AG04450 (cell line): ENCODE measurements around the gene HIVEP3. TPM values are rescaled to one million over a fixed set of nuclear protein-coding genes. Genes with fewer than 3 reads are reported as not detected.

Source experiments
- CTCF ChIA-PET: fragments of 300-600, 350-600 bp; formaldehyde crosslinking; extraction: SDS; loops from one replicate; lab custom pipeline; 2022; ENCODE audit warnings: antibody characterized with exemption, inconsistent platforms; lab: Charles Lee
- POLR2A ChIA-PET: fragments of 350-600 bp; formaldehyde crosslinking; extraction: SDS; loops from one replicate; lab custom pipeline; 2021; ENCODE audit warnings: antibody characterized with exemption, inconsistent platforms; lab: Yijun Ruan, JAX
- DNase-seq: peaks from one replicate; pipeline ENCODE4 v3.0.0-alpha.2; 2011; ENCODE audit warnings: low read depth, low spot score
- H3K27ac ChIP-seq: one replicate; pipeline ENCODE4 v1.5.1; 2012; ENCODE audit warnings: low read depth, low read length, control low read depth
- H3K27me3 ChIP-seq: one replicate; pipeline ENCODE4 v1.6.0; 2012; ENCODE audit warnings: low read length; ENCODE audit not compliant: control insufficient read depth, insufficient read depth
- H3K4me3 ChIP-seq: 2 replicates; pipeline ENCODE4 v1.5.1; 2011; ENCODE audit warnings: mild to moderate bottlenecking, low read depth, low read length, control low read depth
- H3K9me3 ChIP-seq: 2 replicates; pipeline ENCODE4 v1.5.1; 2012; ENCODE audit warnings: low read length; ENCODE audit not compliant: control insufficient read depth, insufficient read depth
- polyA plus RNA-seq: library from polyadenylated mRNA; depleted of rRNA; stranded (reverse); fragments of >200 nt; gene quantifications from 2 replicates; pipeline ENCODE4 v1.2.3, GENCODE V29; 2011
- TF ChIP-seq, protein P1 (sequence below): IDR thresholded peaks from 2 replicates; pipeline ENCODE4 v1.5.1; 2011; ENCODE audit warnings: low read depth, low read length, control low read depth, inconsistent platforms

HIVEP3 gene
- polyA plus RNA-seq, 1 experiment = 4.8 TPM

DNA sequence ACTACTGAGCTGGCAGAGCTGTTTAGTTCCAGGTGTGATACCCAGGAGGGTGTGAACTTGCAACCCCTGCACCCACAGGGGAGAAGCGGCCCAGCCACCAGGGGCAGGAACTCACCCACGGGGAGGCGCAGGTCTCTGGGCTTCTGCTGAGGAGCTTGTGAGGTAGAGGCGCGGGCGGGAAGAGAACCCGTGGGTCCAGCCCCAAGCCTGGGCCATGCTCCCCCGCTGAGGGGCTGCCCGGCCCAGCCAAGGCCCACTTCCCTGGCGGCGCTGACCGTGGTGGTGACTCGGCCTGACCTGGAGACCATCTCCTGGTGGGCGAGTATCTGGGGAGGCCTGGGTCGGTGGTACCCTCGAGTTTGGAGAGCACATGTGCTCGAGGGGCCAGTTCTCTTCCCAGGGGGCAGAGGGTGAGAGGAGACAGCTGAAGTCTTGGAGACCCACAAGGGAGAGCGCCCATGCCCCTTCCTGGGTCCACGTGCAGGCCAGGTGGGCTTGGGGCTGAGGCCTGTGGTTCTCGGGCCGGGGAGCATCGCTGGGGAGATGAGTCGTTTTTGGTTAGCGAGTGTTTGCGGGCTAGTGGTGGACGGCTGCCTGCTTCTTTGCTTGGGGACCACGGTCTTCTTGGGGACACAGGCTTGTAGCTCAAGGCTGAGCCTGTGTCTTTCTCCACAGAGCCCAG lies 405.9 kb downstream of the HIVEP3 start:
- no peak overlapping the region for H3K4me3 ChIP-seq
- CTCF ChIA-PET = interaction anchor here (1.0 kb wide), 1 partner anchor 283 kb away, joined by 3 read pairs; no protein-coding TSS in a partner anchor
- no peak overlapping the region for H3K27ac ChIP-seq
- no peaks in the 10 kb centered on the region for H3K9me3 ChIP-seq
- H3K27me3 ChIP-seq = no peaks in the 10 kb centered on the region
- DNase-seq = no peak
- POLR2A ChIA-PET = no interaction called here
- TF ChIP-seq, protein P1, sequence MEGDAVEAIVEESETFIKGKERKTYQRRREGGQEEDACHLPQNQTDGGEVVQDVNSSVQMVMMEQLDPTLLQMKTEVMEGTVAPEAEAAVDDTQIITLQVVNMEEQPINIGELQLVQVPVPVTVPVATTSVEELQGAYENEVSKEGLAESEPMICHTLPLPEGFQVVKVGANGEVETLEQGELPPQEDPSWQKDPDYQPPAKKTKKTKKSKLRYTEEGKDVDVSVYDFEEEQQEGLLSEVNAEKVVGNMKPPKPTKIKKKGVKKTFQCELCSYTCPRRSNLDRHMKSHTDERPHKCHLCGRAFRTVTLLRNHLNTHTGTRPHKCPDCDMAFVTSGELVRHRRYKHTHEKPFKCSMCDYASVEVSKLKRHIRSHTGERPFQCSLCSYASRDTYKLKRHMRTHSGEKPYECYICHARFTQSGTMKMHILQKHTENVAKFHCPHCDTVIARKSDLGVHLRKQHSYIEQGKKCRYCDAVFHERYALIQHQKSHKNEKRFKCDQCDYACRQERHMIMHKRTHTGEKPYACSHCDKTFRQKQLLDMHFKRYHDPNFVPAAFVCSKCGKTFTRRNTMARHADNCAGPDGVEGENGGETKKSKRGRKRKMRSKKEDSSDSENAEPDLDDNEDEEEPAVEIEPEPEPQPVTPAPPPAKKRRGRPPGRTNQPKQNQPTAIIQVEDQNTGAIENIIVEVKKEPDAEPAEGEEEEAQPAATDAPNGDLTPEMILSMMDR = no peak

GRCh38 chr1:41511239-41511540 lies 407.5 kb downstream of the HIVEP3 start:
- CTCF ChIA-PET = no interaction called here
- H3K27ac ChIP-seq = no peak overlapping the region
- TF ChIP-seq, protein P1 = no peak
- H3K9me3 ChIP-seq = no peaks in the 10 kb centered on the region
- DNase-seq = no peak
- no peaks in the 10 kb centered on the region for H3K27me3 ChIP-seq
- POLR2A ChIA-PET = no interaction called here
- H3K4me3 ChIP-seq = no peak overlapping the region

DNA sequence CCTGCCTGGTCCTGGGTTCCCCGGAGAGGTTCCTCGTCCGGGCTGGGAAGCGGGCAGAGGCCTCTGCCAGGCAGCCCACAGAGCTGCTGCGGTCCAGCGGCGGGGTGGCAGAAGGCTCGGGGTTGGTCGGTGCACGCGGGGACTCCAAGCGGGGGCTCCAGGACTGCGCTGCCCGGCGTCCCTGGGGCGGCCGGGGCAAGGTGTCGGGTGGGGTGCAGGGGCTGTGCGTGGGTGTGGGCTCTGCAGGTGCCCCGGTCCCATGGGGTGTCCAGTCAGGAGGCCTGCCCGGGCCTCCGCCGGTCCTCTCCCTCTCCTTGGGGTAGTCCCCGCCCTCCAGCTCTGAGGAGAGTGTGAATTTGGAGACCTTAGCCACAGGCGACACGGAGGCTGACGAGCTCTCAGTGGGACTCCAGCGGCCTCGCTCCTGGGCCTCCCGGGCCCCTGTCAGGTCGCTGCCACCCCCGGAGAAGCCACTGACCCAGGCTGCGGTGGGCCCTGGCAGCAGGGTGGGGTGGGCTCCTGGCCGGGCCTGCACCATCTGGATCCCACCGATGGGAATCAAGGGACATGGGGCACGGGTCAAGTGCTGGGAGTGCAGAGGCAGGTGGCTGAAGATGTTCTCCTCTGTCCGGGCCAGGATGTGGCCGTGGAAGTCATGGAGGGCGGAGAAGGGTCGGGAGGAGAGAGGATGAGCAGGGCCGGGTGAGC lies 408.0 kb downstream of the HIVEP3 start:
- POLR2A ChIA-PET = no interaction called here
- H3K27me3 ChIP-seq = no peaks in the 10 kb centered on the region
- TF ChIP-seq, protein P1 = no peak
- CTCF ChIA-PET = no interaction called here
- DNase-seq = no peak
- H3K27ac ChIP-seq = no peak overlapping the region
- no peaks in the 10 kb centered on the region for H3K9me3 ChIP-seq
- H3K4me3 ChIP-seq = no peak overlapping the region

- CTCF ChIA-PET = interaction anchor here (1.3 kb wide), 1 partner anchor 8 kb away, joined by 5 read pairs; no protein-coding TSS in a partner anchor
- Histone ChIP-seq H3K9me3 (no peaks in the 10 kb centered on the region), H3K4me3 (no peak overlapping the region), H3K27ac (no peak overlapping the region), H3K27me3 (no peaks in the 10 kb centered on the region)
- POLR2A ChIA-PET = no interaction called here
- TF ChIP-seq, protein P1 = no peak
- no peak for DNase-seq
Observed at GRCh38 chr1:41509270-41509671, 409.5 kb downstream of the HIVEP3 start.

DNA sequence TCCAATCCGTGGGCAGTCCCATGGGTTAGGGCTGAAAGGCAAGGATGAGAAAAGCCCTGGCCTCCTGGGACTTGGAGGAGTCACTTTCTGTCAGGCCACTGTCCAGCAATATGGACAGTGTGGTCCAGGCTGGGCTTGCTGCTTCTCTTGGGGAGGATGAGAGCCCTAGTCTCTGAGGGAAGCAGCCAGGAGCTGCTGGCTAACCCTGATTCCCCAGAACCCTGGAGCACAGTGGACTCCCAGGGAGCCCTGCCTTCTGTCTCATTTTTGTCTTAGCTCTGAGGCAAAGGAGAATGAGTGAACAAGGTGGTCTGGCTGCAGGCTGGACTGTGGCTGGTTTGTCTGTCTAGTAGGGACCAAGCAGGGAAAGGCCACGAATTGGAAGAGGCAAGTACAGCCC lies 410.4 kb downstream of the HIVEP3 start:
- no peak for DNase-seq
- POLR2A ChIA-PET = no interaction called here
- CTCF ChIA-PET = interaction anchor here (0.9 to 1.3 kb wide), 2 partner anchors 8 to 9 kb away, joined by 3 to 5 read pairs; no protein-coding TSS in a partner anchor

More for the DNA sequence above, 410.4 kb downstream of the HIVEP3 start:
- Histone ChIP-seq H3K9me3 (0 out of 2 replicates have a peak, but pooled peaks cover 3% of the 10 kb centered on the region), H3K27ac (no peak overlapping the region), H3K27me3 (no peaks in the 10 kb centered on the region), H3K4me3 (no peak overlapping the region)
- TF ChIP-seq, protein P1 = no peak
